ENCODE results near the gene GREB1.

DNA sequence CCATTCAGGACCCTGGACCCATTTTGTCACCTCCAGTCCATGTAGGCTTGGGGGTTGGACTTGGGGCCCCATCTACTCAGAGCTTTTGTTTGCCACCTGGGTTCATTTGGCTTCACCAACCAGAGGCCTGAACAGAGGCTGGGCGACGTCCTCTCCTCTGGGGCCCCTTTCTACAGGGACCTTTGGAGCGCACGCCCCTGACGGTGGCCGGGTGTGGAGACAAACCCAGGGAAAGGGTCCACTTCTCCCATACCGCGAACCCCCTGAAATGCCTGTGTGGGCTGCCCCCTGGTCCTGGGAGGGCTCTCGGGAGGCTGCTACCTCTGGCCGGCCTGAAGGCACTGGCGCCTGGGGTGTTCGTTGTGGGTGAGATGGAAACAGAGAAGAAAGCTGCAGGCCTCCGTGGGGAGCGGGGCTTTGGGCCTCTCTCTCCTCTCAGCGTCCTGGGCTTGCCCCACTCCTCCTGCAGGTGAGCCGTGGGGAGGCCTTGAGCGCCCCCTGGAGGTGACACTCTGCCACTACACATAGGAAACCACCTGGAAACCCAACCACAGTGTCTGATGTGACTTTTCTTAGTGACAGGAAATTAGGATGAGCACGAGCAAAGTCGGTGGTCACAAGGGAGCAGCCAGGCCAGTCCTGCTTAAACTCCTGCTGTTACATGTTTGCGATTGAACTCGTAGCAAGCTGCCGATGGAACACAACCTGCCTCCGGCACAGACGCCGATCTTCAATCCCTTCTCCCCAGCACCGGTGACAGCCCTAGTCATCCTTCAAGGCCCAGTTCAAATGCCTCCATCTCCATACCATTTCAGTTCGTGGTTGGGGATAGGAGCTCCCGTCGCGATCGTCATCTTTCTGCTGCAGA lies 148.1 kb downstream of the GREB1 start:
- TF ChIP-seq, protein P1, sequence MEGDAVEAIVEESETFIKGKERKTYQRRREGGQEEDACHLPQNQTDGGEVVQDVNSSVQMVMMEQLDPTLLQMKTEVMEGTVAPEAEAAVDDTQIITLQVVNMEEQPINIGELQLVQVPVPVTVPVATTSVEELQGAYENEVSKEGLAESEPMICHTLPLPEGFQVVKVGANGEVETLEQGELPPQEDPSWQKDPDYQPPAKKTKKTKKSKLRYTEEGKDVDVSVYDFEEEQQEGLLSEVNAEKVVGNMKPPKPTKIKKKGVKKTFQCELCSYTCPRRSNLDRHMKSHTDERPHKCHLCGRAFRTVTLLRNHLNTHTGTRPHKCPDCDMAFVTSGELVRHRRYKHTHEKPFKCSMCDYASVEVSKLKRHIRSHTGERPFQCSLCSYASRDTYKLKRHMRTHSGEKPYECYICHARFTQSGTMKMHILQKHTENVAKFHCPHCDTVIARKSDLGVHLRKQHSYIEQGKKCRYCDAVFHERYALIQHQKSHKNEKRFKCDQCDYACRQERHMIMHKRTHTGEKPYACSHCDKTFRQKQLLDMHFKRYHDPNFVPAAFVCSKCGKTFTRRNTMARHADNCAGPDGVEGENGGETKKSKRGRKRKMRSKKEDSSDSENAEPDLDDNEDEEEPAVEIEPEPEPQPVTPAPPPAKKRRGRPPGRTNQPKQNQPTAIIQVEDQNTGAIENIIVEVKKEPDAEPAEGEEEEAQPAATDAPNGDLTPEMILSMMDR (tag by site-specific recombination; IDR thresholded peaks at IDR 0.05) = peak; percentile 88
- TF ChIP-seq GLI4 (tag by site-specific recombination; IDR thresholded peaks at IDR 0.05) = no peak
